SH-SY5Y (cell line): ENCODE data around the gene SKAP2.

ENCODE experiments used
- GATA2 ChIP-seq: IDR thresholded peaks from 2 replicates; pipeline ENCODE4 v1.6.1; 2011; ENCODE audit warnings: mild to moderate bottlenecking, low read depth, low read length
- GATA3 ChIP-seq: IDR thresholded peaks from 2 replicates; pipeline ENCODE4 v1.6.1; 2011; ENCODE audit warnings: low read depth, mild to moderate bottlenecking, low read length, moderate library complexity

- TF ChIP-seq GATA2 (no peak), GATA3 (no peak)
Observed at GRCh38 chr7:26630361-26630760, 234.0 kb downstream of the SKAP2 start.
